Transverse colon (tissue), 4 donors: ENCODE data around the gene PDE4D.

Experiments used
- CTCF ChIP-seq, 5 experiments: fragments of 200-600 bp in 3 of 5; fragments of 450-650 bp in 2 of 5; sonication (generic) in 3 of 5; IDR thresholded peaks; 1 replicate in 2 of 5; 2 replicates in 3 of 5; pipeline ENCODE4 v1.5.1; 2016 to 2017; ENCODE audit warnings: antibody characterized with exemption in 5 of 5, inconsistent platforms in 3 of 5, mild to moderate bottlenecking in 2 of 5, moderate library complexity in 1 of 5
- POLR2A ChIP-seq: fragments of 450-650 bp; IDR thresholded peaks from one replicate; pipeline ENCODE4 v1.6.1; 2016; ENCODE audit warnings: antibody characterized with exemption, mild to moderate bottlenecking, moderate library complexity
- POLR2AphosphoS5 ChIP-seq, 3 donors: sonication (generic); formaldehyde crosslinking; IDR thresholded peaks; one replicate each; pipeline ENCODE4 v1.6.1; 2016; ENCODE audit warnings: antibody characterized with exemption in 3 of 3

- TF ChIP-seq CTCF (IDR thresholded peaks at IDR 0.05), result no peak
- TF ChIP-seq POLR2A, result no peak
- TF ChIP-seq POLR2AphosphoS5 (IDR thresholded peaks at IDR 0.05), result no peak
These were observed 683.7 kb downstream of the PDE4D start for GRCh38 chr5:59209758-59210359.
